GM12872 (cell line): ENCODE measurements around the gene MSLN.

ENCODE experiments used
- CTCF ChIP-seq: IDR thresholded peaks from 3 replicates; pipeline ENCODE4 v1.5.1; 2011; ENCODE audit warnings: low read depth, mild to moderate bottlenecking, low read length, moderate library complexity; ENCODE audit not compliant: insufficient read depth

Gene MSLN

DNA sequence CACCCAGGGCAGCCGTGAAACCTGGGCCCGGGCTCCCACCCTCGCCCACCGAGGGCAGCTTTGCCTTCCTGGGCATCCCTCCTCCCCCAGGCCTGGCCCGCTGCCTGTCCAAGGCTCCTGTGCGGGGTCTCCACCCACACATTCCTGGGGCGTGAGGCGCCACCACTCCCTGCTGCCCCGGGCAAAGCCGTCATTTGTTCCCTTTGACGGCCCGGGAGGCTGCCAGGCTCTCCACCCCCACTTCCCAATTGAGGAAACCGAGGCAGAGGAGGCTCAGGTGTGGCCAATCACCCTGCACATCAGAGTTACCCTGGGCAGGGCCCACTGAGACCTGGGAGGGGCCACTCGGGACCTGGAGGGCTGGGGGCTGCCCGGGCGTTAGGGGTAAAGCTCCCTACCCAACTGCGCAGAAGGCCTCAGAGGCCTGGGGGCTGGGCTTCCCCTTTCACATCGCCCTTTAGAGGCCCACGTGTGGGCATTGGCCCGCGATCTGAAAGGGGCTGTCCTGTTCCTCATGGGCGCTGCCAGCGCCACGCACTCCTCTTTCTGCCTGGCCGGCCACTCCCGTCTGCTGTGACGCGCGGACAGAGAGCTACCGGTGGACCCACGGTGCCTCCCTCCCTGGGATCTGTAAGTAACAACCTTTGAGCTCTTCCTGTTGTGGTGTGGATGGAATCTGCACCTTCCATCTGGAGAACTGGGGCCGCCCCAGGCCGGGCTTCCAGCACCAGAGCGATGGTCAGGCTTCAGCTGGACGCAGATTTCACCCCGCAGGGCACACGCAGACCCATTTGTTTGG lies at the start of gene MSLN:
TSS of gene MSLN (plus strand) at position 190 of the 799 bp plus-strand sequence. CDS start 1,947 bp downstream, outside the sequence.
- TF ChIP-seq CTCF, result no peak

GRCh38 chr16:711084-711483 lies 49.5 kb upstream of the MSLN start:
- TF ChIP-seq CTCF, result no peak

GRCh38 chr16:711548-712320 lies 48.8 kb upstream of the MSLN start:
- TF ChIP-seq CTCF, result peak; percentile 94

GRCh38 chr16:712740-713250 lies 47.7 kb upstream of the MSLN start:
- TF ChIP-seq CTCF, result peak; percentile 44; the same call in 2 of the 3 replicates

DNA sequence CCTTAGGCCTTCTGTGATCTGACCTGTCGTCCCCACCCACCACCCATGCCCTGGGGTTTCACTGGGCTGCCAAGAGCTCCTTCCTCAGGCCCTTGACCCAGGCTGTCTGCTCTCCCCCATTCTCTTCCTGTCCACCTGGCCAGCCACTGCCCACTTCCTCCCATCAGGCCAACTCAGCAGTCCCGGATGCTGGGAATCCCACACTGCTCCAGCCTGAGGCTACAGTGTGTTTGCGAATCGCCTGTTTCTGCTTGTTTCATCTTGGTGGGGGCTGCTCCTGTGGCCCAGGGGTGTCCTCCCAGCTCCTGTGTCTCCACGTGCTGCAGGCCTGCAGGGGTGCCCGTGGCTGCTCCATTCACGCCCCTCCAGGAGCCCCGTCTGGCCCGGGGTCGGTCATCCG lies 46.5 kb upstream of the MSLN start:
- TF ChIP-seq CTCF, result no peak

DNA sequence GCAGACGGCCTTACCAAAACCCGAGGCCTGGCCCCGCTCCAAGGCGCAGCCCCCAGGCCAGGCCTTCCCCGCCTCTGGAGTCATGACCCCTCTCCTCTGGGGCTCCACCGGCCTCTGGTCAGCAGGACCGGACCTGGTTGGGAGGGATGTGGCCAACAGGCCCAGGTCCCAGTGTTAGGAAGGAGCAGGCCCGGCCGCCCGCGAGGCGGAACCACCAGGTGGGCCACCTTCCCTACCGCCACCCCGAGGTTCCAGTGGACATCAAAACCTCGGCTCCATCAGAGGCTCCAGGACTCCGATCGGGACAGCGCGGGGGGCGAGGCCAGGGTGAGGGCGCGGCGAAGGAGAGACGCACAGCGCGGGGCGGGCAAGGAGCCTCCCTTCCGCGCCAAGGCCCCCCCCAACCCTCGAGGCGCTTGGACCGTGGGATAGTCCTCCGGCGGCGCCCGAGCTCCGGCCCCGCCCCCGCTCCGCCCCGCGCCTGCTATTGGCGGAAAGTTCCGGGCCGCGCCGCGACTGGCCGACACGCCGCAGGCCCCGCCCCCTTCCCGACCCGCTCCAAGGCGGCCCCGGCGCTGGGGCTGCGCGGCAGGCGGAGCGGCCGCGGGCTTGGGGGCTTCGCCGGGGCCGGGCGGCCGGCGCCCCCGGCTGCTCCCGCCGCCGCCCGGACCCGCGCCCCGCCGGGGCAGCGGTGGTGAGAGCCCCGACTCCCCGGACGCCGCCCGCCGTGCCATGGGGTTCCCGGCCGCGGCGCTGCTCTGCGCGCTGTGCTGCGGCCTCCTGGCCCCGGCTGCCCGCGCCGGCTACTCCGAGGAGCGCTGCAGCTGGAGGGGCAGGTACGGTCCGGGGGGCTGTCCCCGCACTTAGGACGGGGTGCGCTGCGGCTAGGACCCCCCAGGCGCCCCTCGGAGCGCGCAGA lies 45.7 kb upstream of the MSLN start, which contains the start of gene METRN:
TSS of gene METRN (plus strand) at position 561 of the 919 bp plus-strand sequence. CDS start at position 733, 172 bp downstream.
- TF ChIP-seq CTCF, result no peak
